ENCODE data around the gene DDX25. TPM values are rescaled to one million over a fixed set of nuclear protein-coding genes. Genes with fewer than 3 reads are reported as not detected.

Gene DDX25
- total RNA-seq, 1 donor, result not detected

DNA sequence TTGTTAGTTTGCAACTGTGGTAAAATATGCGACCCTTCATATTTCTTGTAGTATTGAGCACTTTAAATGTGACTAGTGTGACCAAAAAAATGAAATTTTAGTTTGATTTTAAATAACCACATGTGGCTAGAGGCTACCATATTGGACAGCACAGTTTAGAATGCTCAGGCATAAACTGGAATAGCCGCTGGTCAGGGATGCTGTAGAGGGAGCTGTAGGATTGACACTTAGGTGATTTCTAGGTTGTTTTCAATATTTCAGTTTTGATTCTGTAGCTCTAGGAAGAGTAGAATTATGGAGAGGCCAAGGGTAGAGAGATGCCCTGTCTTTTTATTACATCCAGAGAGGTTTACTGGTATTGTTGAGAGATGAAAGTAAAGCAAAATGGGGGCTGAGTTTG, 30.7 kb downstream of the DDX25 start:
- no peaks in the 10 kb centered on the region for H3K4me1 ChIP-seq (ENCODE audit: insufficient read depth, low read length)
- no peak overlapping the region for H3K27ac ChIP-seq (ENCODE audit: low read depth, low read length)
- no peaks in the 10 kb centered on the region for H4K20me1 ChIP-seq (ENCODE audit: insufficient read depth, low read length)
- H3K27me3 ChIP-seq (ENCODE audit: insufficient read depth, low read length), result peaks cover 23% of the 10 kb centered on the region
- no peak overlapping the region for H2AFZ ChIP-seq (ENCODE audit: low read length)
- H3K79me2 ChIP-seq (ENCODE audit: insufficient read depth, low read length), result no peaks in the 10 kb centered on the region
- TF ChIP-seq, protein P1, sequence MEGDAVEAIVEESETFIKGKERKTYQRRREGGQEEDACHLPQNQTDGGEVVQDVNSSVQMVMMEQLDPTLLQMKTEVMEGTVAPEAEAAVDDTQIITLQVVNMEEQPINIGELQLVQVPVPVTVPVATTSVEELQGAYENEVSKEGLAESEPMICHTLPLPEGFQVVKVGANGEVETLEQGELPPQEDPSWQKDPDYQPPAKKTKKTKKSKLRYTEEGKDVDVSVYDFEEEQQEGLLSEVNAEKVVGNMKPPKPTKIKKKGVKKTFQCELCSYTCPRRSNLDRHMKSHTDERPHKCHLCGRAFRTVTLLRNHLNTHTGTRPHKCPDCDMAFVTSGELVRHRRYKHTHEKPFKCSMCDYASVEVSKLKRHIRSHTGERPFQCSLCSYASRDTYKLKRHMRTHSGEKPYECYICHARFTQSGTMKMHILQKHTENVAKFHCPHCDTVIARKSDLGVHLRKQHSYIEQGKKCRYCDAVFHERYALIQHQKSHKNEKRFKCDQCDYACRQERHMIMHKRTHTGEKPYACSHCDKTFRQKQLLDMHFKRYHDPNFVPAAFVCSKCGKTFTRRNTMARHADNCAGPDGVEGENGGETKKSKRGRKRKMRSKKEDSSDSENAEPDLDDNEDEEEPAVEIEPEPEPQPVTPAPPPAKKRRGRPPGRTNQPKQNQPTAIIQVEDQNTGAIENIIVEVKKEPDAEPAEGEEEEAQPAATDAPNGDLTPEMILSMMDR (IDR thresholded peaks at IDR 0.05; ENCODE audit: extremely low read depth, low read depth, low read length), result peak; percentile 37
- no peaks in the 10 kb centered on the region for H3K9me3 ChIP-seq (ENCODE audit: low read depth, low read length)
- peak; percentile 46 for DNase-seq (ENCODE audit: insufficient read length, low spot score, missing footprints)
- no peak overlapping the region for H3K4me2 ChIP-seq (ENCODE audit: insufficient read depth, low read length)
- H3K36me3 ChIP-seq (ENCODE audit: insufficient read depth, low read length), result no peaks in the 10 kb centered on the region
- no peak overlapping the region for H3K4me3 ChIP-seq (ENCODE audit: insufficient read depth, low read length)

DNA sequence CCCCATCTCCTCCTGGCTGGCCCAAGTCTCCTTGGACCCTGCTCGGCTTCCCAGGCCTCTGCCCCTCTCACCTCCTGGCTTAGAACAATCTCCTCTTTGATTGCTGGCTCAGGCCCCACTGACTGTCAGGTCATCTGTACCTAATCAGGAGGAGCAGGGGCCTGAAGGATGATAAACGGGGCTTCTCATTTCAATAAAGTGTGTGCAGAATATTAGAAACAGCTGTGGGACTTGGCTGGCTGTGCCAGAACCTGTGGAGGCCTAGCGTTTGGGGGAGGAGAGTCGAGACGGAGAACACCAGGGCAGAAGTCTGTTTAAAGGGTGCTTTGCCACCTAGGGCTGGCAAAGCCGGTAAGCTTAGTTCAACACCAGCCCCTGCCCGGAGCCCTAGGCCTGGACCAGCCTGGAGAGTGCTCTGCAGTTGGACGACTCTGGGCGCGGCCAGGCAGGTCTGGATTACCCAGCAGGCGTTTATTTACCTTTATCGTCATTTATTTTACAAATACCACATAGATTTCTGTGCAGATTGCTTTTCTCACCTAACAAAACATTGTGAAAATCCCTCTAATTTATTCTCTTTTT, 31.4 kb downstream of the DDX25 start:
- Histone ChIP-seq H3K36me3 (ENCODE audit: insufficient read depth, low read length) (no peaks in the 10 kb centered on the region), H3K79me2 (ENCODE audit: insufficient read depth, low read length) (no peaks in the 10 kb centered on the region), H4K20me1 (ENCODE audit: insufficient read depth, low read length) (no peaks in the 10 kb centered on the region), H2AFZ (ENCODE audit: low read length) (no peak overlapping the region), H3K4me3 (ENCODE audit: insufficient read depth, low read length) (no peak overlapping the region), H3K4me1 (ENCODE audit: insufficient read depth, low read length) (no peaks in the 10 kb centered on the region), H3K4me2 (ENCODE audit: insufficient read depth, low read length) (no peak overlapping the region), H3K27me3 (ENCODE audit: insufficient read depth, low read length) (peaks cover 20% of the 10 kb centered on the region), H3K27ac (ENCODE audit: low read depth, low read length) (no peak overlapping the region), H3K9me3 (ENCODE audit: low read depth, low read length) (no peaks in the 10 kb centered on the region)
- TF ChIP-seq, protein P1 (IDR thresholded peaks at IDR 0.05; ENCODE audit: extremely low read depth, low read depth, low read length), result no peak
- no peak for DNase-seq (ENCODE audit: insufficient read length, low spot score, missing footprints)

DNA sequence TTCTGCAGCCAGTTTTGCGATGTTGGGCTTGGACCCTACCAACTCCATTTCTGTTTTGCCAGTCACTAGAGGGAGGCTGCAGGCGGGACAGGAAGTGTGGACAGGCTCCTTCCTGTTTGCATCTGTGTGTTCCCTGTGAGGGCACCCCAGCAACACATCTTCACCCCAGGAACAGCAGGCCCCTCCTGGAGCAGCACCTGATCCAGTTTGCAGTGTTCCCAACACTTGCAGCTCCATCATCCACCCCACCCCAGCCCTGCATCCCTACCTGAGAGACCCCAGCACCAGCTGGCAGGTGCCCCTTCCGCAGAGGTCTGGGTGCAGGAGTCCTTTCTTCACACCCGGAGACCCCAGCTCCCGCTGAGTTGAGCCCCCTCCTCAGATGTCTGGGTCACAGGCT, 34.1 kb downstream of the DDX25 start:
- peaks cover 8% of the 10 kb centered on the region for H3K4me1 ChIP-seq (ENCODE audit: insufficient read depth, low read length)
- no peaks in the 10 kb centered on the region for H3K36me3 ChIP-seq (ENCODE audit: insufficient read depth, low read length)
- no peaks in the 10 kb centered on the region for H3K79me2 ChIP-seq (ENCODE audit: insufficient read depth, low read length)
- peak overlapping the region; percentile 60 for H2AFZ ChIP-seq (ENCODE audit: low read length)
- DNase-seq (ENCODE audit: insufficient read length, low spot score, missing footprints), result no peak
- H4K20me1 ChIP-seq (ENCODE audit: insufficient read depth, low read length), result no peaks in the 10 kb centered on the region
- TF ChIP-seq, protein P1 (IDR thresholded peaks at IDR 0.05; ENCODE audit: extremely low read depth, low read depth, low read length), result no peak
- H3K27ac ChIP-seq (ENCODE audit: low read depth, low read length), result no peak overlapping the region
- H3K9me3 ChIP-seq (ENCODE audit: low read depth, low read length), result no peaks in the 10 kb centered on the region
- H3K4me3 ChIP-seq (ENCODE audit: insufficient read depth, low read length), result no peak overlapping the region
- H3K4me2 ChIP-seq (ENCODE audit: insufficient read depth, low read length), result no peak overlapping the region
- H3K27me3 ChIP-seq (ENCODE audit: insufficient read depth, low read length), result peaks cover 5% of the 10 kb centered on the region

DNA sequence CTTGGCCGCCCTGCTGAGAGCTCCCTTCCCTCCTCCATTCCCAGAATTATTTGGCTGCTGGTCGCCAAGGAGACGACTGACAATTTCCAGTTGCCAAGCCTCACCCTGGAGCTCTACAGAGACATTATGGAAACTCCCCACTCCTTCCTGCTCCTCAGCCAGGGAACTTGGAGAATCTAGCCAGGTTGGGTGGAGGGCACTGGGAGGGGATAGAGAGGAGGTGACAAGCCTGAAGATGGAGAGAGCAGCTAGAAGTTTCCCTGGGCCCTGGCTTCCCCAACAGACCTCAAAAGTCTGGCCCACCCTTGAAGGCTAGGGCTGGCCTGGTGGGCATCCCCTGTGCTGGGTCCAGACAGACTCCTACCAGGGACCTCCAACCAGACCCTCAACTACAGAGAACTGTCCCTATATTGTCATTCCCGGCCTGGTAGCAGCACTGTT, 34.8 kb downstream of the DDX25 start:
- Histone ChIP-seq H4K20me1 (ENCODE audit: insufficient read depth, low read length) (no peaks in the 10 kb centered on the region), H3K4me2 (ENCODE audit: insufficient read depth, low read length) (no peak overlapping the region), H3K4me1 (ENCODE audit: insufficient read depth, low read length) (peaks cover 8% of the 10 kb centered on the region), H3K79me2 (ENCODE audit: insufficient read depth, low read length) (no peaks in the 10 kb centered on the region), H2AFZ (ENCODE audit: low read length) (no peak overlapping the region), H3K9me3 (ENCODE audit: low read depth, low read length) (no peaks in the 10 kb centered on the region), H3K36me3 (ENCODE audit: insufficient read depth, low read length) (no peaks in the 10 kb centered on the region), H3K4me3 (ENCODE audit: insufficient read depth, low read length) (no peak overlapping the region), H3K27me3 (ENCODE audit: insufficient read depth, low read length) (peaks cover 5% of the 10 kb centered on the region), H3K27ac (ENCODE audit: low read depth, low read length) (no peak overlapping the region)
- DNase-seq (ENCODE audit: insufficient read length, low spot score, missing footprints), result peak; percentile 74
- TF ChIP-seq, protein P1 (IDR thresholded peaks at IDR 0.05; ENCODE audit: extremely low read depth, low read depth, low read length), result no peak

All from osteoblast (primary cell).